ENCODE data around the gene SYT5.

SYT5 gene

DNA sequence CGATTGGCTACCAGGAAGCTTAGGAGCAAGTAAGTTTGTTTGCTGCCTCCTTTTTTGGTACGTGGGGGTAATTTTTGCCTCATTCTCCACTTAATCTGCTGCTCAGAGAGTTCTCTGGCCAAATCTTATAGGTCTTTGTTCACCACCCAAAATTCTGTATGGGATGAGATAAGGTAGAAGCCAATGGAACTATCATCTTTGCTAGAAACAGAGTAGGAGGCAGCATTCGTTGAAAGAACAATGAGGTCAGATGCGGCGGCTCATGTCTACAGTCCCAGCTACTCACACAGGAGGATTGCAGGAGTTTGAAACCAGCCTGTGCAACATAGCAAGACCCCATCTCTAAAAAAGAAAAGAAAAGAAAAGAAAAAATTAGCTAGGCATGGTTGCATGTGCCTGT, 8.6 kb downstream of the SYT5 start:
- TF ChIP-seq ZFP30 (CRISPR knock-in tag; IDR thresholded peaks at IDR 0.05) (no peak), CSDC2 (CRISPR knock-in tag; IDR thresholded peaks at IDR 0.05) (no peak), ZC3H10 (CRISPR knock-in tag; IDR thresholded peaks at IDR 0.05) (no peak), ZNF70 (CRISPR knock-in tag; IDR thresholded peaks at IDR 0.05) (no peak), ISL1 (CRISPR knock-in tag; IDR thresholded peaks at IDR 0.05) (no peak), TCF4 (CRISPR knock-in tag; IDR thresholded peaks at IDR 0.05; ENCODE audit: borderline replicate concordance) (no peak), TOX (CRISPR knock-in tag; IDR thresholded peaks at IDR 0.05; ENCODE audit: borderline replicate concordance) (no peak), ZNF565 (CRISPR knock-in tag; conservative IDR thresholded peaks at IDR 0.05; ENCODE audit: low read depth) (no peak), PPARA (CRISPR knock-in tag; IDR thresholded peaks at IDR 0.05; ENCODE audit: borderline replicate concordance) (no peak), SNAI2 (CRISPR knock-in tag; IDR thresholded peaks at IDR 0.05) (no peak), ESRRG (CRISPR knock-in tag; IDR thresholded peaks at IDR 0.05) (no peak), ZFP3 (CRISPR knock-in tag; IDR thresholded peaks at IDR 0.05) (no peak), OSR1 (CRISPR knock-in tag; IDR thresholded peaks at IDR 0.05) (no peak), ZNF8 (CRISPR knock-in tag; IDR thresholded peaks at IDR 0.05) (no peak)
- TF ChIP-seq, protein P1, sequence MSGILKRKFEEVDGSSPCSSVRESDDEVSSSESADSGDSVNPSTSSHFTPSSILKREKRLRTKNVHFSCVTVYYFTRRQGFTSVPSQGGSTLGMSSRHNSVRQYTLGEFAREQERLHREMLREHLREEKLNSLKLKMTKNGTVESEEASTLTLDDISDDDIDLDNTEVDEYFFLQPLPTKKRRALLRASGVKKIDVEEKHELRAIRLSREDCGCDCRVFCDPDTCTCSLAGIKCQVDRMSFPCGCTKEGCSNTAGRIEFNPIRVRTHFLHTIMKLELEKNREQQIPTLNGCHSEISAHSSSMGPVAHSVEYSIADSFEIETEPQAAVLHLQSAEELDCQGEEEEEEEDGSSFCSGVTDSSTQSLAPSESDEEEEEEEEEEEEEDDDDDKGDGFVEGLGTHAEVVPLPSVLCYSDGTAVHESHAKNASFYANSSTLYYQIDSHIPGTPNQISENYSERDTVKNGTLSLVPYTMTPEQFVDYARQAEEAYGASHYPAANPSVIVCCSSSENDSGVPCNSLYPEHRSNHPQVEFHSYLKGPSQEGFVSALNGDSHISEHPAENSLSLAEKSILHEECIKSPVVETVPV (CRISPR knock-in tag; IDR thresholded peaks at IDR 0.05): no peak
- TF ChIP-seq, protein P2, sequence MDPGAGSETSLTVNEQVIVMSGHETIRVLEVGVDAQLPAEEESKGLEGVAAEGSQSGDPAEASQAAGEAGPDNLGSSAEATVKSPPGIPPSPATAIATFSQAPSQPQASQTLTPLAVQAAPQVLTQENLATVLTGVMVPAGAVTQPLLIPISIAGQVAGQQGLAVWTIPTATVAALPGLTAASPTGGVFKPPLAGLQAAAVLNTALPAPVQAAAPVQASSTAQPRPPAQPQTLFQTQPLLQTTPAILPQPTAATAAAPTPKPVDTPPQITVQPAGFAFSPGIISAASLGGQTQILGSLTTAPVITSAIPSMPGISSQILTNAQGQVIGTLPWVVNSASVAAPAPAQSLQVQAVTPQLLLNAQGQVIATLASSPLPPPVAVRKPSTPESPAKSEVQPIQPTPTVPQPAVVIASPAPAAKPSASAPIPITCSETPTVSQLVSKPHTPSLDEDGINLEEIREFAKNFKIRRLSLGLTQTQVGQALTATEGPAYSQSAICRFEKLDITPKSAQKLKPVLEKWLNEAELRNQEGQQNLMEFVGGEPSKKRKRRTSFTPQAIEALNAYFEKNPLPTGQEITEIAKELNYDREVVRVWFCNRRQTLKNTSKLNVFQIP (CRISPR knock-in tag; IDR thresholded peaks at IDR 0.05; ENCODE audit: borderline replicate concordance, low read depth): no peak
- TF ChIP-seq, protein P3, sequence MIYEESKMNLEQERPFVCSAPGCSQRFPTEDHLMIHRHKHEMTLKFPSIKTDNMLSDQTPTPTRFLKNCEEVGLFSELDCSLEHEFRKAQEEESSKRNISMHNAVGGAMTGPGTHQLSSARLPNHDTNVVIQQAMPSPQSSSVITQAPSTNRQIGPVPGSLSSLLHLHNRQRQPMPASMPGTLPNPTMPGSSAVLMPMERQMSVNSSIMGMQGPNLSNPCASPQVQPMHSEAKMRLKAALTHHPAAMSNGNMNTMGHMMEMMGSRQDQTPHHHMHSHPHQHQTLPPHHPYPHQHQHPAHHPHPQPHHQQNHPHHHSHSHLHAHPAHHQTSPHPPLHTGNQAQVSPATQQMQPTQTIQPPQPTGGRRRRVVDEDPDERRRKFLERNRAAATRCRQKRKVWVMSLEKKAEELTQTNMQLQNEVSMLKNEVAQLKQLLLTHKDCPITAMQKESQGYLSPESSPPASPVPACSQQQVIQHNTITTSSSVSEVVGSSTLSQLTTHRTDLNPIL (CRISPR knock-in tag; IDR thresholded peaks at IDR 0.05; ENCODE audit: low read depth): no peak
- TF ChIP-seq, protein P4, sequence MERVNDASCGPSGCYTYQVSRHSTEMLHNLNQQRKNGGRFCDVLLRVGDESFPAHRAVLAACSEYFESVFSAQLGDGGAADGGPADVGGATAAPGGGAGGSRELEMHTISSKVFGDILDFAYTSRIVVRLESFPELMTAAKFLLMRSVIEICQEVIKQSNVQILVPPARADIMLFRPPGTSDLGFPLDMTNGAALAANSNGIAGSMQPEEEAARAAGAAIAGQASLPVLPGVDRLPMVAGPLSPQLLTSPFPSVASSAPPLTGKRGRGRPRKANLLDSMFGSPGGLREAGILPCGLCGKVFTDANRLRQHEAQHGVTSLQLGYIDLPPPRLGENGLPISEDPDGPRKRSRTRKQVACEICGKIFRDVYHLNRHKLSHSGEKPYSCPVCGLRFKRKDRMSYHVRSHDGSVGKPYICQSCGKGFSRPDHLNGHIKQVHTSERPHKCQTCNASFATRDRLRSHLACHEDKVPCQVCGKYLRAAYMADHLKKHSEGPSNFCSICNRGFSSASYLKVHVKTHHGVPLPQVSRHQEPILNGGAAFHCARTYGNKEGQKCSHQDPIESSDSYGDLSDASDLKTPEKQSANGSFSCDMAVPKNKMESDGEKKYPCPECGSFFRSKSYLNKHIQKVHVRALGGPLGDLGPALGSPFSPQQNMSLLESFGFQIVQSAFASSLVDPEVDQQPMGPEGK (CRISPR knock-in tag; IDR thresholded peaks at IDR 0.05; ENCODE audit: borderline replicate concordance): no peak
- TF ChIP-seq, protein P5, sequence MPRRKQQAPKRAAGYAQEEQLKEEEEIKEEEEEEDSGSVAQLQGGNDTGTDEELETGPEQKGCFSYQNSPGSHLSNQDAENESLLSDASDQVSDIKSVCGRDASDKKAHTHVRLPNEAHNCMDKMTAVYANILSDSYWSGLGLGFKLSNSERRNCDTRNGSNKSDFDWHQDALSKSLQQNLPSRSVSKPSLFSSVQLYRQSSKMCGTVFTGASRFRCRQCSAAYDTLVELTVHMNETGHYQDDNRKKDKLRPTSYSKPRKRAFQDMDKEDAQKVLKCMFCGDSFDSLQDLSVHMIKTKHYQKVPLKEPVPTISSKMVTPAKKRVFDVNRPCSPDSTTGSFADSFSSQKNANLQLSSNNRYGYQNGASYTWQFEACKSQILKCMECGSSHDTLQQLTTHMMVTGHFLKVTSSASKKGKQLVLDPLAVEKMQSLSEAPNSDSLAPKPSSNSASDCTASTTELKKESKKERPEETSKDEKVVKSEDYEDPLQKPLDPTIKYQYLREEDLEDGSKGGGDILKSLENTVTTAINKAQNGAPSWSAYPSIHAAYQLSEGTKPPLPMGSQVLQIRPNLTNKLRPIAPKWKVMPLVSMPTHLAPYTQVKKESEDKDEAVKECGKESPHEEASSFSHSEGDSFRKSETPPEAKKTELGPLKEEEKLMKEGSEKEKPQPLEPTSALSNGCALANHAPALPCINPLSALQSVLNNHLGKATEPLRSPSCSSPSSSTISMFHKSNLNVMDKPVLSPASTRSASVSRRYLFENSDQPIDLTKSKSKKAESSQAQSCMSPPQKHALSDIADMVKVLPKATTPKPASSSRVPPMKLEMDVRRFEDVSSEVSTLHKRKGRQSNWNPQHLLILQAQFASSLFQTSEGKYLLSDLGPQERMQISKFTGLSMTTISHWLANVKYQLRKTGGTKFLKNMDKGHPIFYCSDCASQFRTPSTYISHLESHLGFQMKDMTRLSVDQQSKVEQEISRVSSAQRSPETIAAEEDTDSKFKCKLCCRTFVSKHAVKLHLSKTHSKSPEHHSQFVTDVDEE (CRISPR knock-in tag; IDR thresholded peaks at IDR 0.05): no peak
- ATAC-seq: no peak

DNA sequence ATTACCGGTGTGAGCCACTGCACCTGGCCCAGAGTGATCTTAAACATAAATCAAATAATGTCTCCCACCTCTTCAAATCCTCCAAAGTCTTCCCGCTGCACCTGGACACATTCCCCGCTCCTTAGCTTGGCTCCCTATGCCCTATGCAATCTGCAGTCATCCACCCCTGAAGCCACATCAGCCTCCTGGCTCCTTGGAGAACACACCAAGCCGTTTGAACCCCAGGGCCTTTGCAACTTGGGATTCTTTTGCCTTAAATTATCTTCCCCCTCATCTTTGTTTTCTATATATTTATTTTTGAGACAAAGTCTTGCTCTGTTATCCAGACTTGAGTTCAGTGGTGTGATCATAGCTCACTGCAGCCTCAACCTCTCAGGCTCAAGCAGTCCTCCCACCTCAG, 11.0 kb downstream of the SYT5 start:
- ATAC-seq: no peak
- TF ChIP-seq, protein P1 (CRISPR knock-in tag; IDR thresholded peaks at IDR 0.05): no peak
- TF ChIP-seq ZNF70 (CRISPR knock-in tag; IDR thresholded peaks at IDR 0.05) (no peak), ZNF565 (CRISPR knock-in tag; conservative IDR thresholded peaks at IDR 0.05; ENCODE audit: low read depth) (no peak), GLIS3 (CRISPR knock-in tag; IDR thresholded peaks at IDR 0.05) (no peak), CSDC2 (CRISPR knock-in tag; IDR thresholded peaks at IDR 0.05) (no peak), TOX (CRISPR knock-in tag; IDR thresholded peaks at IDR 0.05; ENCODE audit: borderline replicate concordance) (no peak), ZFP3 (CRISPR knock-in tag; IDR thresholded peaks at IDR 0.05) (no peak), ESRRG (CRISPR knock-in tag; IDR thresholded peaks at IDR 0.05) (no peak), SNAI2 (CRISPR knock-in tag; IDR thresholded peaks at IDR 0.05) (no peak), ARNTL (CRISPR knock-in tag; IDR thresholded peaks at IDR 0.05; ENCODE audit: borderline replicate concordance, low read depth) (no peak), RARB (CRISPR knock-in tag; IDR thresholded peaks at IDR 0.05) (no peak), ZC3H10 (CRISPR knock-in tag; IDR thresholded peaks at IDR 0.05) (no peak), BACH2 (CRISPR knock-in tag; IDR thresholded peaks at IDR 0.05; ENCODE audit: borderline replicate concordance) (no peak), TCF4 (CRISPR knock-in tag; IDR thresholded peaks at IDR 0.05; ENCODE audit: borderline replicate concordance) (no peak), ZFP30 (CRISPR knock-in tag; IDR thresholded peaks at IDR 0.05) (no peak), OSR1 (CRISPR knock-in tag; IDR thresholded peaks at IDR 0.05) (no peak)
- TF ChIP-seq, protein P4 (CRISPR knock-in tag; IDR thresholded peaks at IDR 0.05; ENCODE audit: borderline replicate concordance): no peak
- TF ChIP-seq, protein P3 (CRISPR knock-in tag; IDR thresholded peaks at IDR 0.05; ENCODE audit: low read depth): no peak
- TF ChIP-seq, protein P2 (CRISPR knock-in tag; IDR thresholded peaks at IDR 0.05; ENCODE audit: borderline replicate concordance, low read depth): no peak
